ENCODE measurements around the gene SATB1.

Gene SATB1

GRCh38 chr3:18386274-18386890 is 38.8 kb downstream of the SATB1 start:
- no peak for TF ChIP-seq ZNF670 (tag by site-specific recombination; IDR thresholded peaks at IDR 0.05; ENCODE audit: low read depth)
- TF ChIP-seq ZNF423 (tag by site-specific recombination; IDR thresholded peaks at IDR 0.05), result no peak
- no peak for TF ChIP-seq TCF7L2 (IDR thresholded peaks at IDR 0.05; ENCODE audit: borderline replicate concordance, low read depth, low read length)
- TF ChIP-seq ZNF501 (tag by site-specific recombination; IDR thresholded peaks at IDR 0.05), result no peak
- TF ChIP-seq ZNF624 (tag by site-specific recombination; IDR thresholded peaks at IDR 0.05), result no peak
- no peak for TF ChIP-seq ZNF600 (tag by site-specific recombination; IDR thresholded peaks at IDR 0.05)
- TF ChIP-seq ZFHX2 (tag by site-specific recombination; conservative IDR thresholded peaks at IDR 0.05), result no peak
- TF ChIP-seq ATF2 (tag by site-specific recombination; IDR thresholded peaks at IDR 0.05; ENCODE audit: low read depth), result no peak
- no peak for TF ChIP-seq ZNF626 (tag by site-specific recombination; IDR thresholded peaks at IDR 0.05)
- no peak for TF ChIP-seq SP7 (tag by site-specific recombination; IDR thresholded peaks at IDR 0.05)
- no peak for TF ChIP-seq ZNF677 (tag by site-specific recombination; IDR thresholded peaks at IDR 0.05)
- no peak for TF ChIP-seq ZNF514 (tag by site-specific recombination; IDR thresholded peaks at IDR 0.05)
- CTCF ChIA-PET, result interaction anchor here (0.7 to 2.6 kb wide), 2 partner anchors 21 to 492 kb away, joined by 3 to 9 read pairs; no protein-coding TSS in a partner anchor
- peaks cover 3 to 8% of the 10 kb centered on the region in 2 experiments for H3K36me3 ChIP-seq (ENCODE audit: control insufficient read depth in 2 of 2, insufficient read depth in 1 of 2, low read length in 2 of 2)
- H3K9me3 ChIP-seq (ENCODE audit: control insufficient read depth, insufficient read depth, low read depth, low read length), result no peaks in the 10 kb centered on the region
- H3K4me1 ChIP-seq (ENCODE audit: control insufficient read depth, insufficient read depth, low read length), result peaks cover 3% of the 10 kb centered on the region
- no peak overlapping the region for H3K27ac ChIP-seq (ENCODE audit: extremely low read depth, low read depth, low read length)
- H3K4me3 ChIP-seq (ENCODE audit: low read depth, low read length), result no peak overlapping the region
- POLR2A ChIA-PET, result no interaction called here

GRCh38 chr3:18385706-18386105 is 39.4 kb downstream of the SATB1 start:
- ChIA-PET POLR2A (no interaction called here), CTCF (interaction anchor here (2.6 kb wide), 1 partner anchor 491 kb away, joined by 9 read pairs; no protein-coding TSS in a partner anchor)
- peaks cover 3 to 8% of the 10 kb centered on the region in 2 experiments for H3K36me3 ChIP-seq (ENCODE audit: control insufficient read depth in 2 of 2, insufficient read depth in 1 of 2, low read length in 2 of 2)
- no peak overlapping the region for H3K27ac ChIP-seq (ENCODE audit: extremely low read depth, low read depth, low read length)
- no peak overlapping the region for H3K4me3 ChIP-seq (ENCODE audit: low read depth, low read length)
- H3K9me3 ChIP-seq (ENCODE audit: control insufficient read depth, insufficient read depth, low read depth, low read length), result no peaks in the 10 kb centered on the region
- peaks cover 3% of the 10 kb centered on the region for H3K4me1 ChIP-seq (ENCODE audit: control insufficient read depth, insufficient read depth, low read length)
- TF ChIP-seq, protein P1, sequence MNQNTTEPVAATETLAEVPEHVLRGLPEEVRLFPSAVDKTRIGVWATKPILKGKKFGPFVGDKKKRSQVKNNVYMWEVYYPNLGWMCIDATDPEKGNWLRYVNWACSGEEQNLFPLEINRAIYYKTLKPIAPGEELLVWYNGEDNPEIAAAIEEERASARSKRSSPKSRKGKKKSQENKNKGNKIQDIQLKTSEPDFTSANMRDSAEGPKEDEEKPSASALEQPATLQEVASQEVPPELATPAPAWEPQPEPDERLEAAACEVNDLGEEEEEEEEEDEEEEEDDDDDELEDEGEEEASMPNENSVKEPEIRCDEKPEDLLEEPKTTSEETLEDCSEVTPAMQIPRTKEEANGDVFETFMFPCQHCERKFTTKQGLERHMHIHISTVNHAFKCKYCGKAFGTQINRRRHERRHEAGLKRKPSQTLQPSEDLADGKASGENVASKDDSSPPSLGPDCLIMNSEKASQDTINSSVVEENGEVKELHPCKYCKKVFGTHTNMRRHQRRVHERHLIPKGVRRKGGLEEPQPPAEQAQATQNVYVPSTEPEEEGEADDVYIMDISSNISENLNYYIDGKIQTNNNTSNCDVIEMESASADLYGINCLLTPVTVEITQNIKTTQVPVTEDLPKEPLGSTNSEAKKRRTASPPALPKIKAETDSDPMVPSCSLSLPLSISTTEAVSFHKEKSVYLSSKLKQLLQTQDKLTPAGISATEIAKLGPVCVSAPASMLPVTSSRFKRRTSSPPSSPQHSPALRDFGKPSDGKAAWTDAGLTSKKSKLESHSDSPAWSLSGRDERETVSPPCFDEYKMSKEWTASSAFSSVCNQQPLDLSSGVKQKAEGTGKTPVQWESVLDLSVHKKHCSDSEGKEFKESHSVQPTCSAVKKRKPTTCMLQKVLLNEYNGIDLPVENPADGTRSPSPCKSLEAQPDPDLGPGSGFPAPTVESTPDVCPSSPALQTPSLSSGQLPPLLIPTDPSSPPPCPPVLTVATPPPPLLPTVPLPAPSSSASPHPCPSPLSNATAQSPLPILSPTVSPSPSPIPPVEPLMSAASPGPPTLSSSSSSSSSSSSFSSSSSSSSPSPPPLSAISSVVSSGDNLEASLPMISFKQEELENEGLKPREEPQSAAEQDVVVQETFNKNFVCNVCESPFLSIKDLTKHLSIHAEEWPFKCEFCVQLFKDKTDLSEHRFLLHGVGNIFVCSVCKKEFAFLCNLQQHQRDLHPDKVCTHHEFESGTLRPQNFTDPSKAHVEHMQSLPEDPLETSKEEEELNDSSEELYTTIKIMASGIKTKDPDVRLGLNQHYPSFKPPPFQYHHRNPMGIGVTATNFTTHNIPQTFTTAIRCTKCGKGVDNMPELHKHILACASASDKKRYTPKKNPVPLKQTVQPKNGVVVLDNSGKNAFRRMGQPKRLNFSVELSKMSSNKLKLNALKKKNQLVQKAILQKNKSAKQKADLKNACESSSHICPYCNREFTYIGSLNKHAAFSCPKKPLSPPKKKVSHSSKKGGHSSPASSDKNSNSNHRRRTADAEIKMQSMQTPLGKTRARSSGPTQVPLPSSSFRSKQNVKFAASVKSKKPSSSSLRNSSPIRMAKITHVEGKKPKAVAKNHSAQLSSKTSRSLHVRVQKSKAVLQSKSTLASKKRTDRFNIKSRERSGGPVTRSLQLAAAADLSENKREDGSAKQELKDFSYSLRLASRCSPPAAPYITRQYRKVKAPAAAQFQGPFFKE (tag by site-specific recombination; IDR thresholded peaks at IDR 0.05; ENCODE audit: borderline replicate concordance), result no peak
- TF ChIP-seq ZNF19 (tag by site-specific recombination; IDR thresholded peaks at IDR 0.05; ENCODE audit: low read depth) (no peak), REST (tag by site-specific recombination; IDR thresholded peaks at IDR 0.05) (no peak), ZFHX2 (tag by site-specific recombination; conservative IDR thresholded peaks at IDR 0.05) (no peak), SP2 (tag by site-specific recombination; IDR thresholded peaks at IDR 0.05) (no peak), ZNF785 (tag by site-specific recombination; IDR thresholded peaks at IDR 0.05) (no peak), ZNF37A (tag by site-specific recombination; IDR thresholded peaks at IDR 0.05) (no peak), ZNF768 (tag by site-specific recombination; IDR thresholded peaks at IDR 0.05) (no peak), ZBTB17 (tag by site-specific recombination; IDR thresholded peaks at IDR 0.05) (no peak), ZNF654 (tag by site-specific recombination; IDR thresholded peaks at IDR 0.05; ENCODE audit: low read depth) (no peak), ZNF221 (tag by site-specific recombination; IDR thresholded peaks at IDR 0.05; ENCODE audit: borderline replicate concordance) (no peak), ZBTB8A (tag by site-specific recombination; IDR thresholded peaks at IDR 0.05) (no peak)
- TF ChIP-seq, protein P2, sequence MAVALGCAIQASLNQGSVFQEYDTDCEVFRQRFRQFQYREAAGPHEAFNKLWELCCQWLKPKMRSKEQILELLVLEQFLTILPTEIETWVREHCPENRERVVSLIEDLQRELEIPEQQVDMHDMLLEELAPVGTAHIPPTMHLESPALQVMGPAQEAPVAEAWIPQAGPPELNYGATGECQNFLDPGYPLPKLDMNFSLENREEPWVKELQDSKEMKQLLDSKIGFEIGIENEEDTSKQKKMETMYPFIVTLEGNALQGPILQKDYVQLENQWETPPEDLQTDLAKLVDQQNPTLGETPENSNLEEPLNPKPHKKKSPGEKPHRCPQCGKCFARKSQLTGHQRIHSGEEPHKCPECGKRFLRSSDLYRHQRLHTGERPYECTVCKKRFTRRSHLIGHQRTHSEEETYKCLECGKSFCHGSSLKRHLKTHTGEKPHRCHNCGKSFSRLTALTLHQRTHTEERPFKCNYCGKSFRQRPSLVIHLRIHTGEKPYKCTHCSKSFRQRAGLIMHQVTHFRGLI (tag by site-specific recombination; IDR thresholded peaks at IDR 0.05), result no peak
